ENCODE measurements around the gene LRPAP1. TPM values are rescaled to one million over a fixed set of nuclear protein-coding genes. Genes with fewer than 3 reads are reported as not detected.

The LRPAP1 gene
- total RNA-seq, 1 donor from 2014 or later = 92.2 TPM

DNA sequence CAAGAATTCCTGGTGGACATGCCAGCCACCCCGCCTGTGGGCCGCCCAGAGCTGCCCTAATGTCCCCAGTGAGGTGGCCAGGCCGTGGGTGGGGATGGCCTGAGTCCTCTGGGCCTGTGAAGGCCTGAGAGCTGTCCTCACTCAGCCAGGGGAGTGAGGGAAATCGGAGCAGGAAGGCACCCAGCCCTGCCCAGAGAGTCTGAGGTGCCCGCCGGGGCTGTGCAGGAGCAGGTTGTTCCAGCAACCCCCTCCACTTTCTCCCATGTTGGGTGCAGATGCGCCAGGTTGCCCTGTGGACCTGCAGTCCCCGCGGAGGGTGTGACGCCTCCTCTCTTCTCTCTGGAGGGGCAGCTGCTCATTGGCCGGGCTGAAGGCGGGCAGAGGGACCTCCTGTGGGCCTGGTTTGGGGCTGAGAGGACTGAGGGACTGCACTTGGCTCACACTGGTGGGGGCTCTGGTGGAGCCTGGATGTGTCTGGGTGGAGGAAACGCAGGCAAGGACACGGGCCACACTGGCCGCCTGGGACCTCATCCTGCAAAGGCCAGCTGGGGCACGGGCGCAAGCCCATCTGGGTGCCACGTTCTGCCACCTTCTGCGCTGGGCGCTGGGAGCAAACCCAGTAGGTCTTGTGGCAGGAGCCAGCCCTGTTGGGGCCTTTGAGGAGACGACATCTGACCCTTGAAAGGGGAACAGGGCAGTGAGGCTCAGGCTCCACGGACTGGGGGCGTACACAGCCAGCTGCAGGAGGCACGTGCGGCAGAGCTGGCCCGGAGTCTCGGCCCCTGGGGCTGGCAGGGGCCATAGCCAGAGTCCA is 55.1 kb downstream of the LRPAP1 start:
- Mint-ChIP-seq H3K4me1 (ENCODE audit: unreplicated experiment) (no peaks in the 10 kb centered on the region), H3K27me3 (ENCODE audit: unreplicated experiment) (peaks cover 3% of the 10 kb centered on the region), H3K36me3 (ENCODE audit: low read depth, unreplicated experiment) (no peaks in the 10 kb centered on the region), H3K27ac (ENCODE audit: unreplicated experiment) (no peak overlapping the region), H3K9me3 (ENCODE audit: unreplicated experiment) (no peaks in the 10 kb centered on the region), H3K4me3 (ENCODE audit: unreplicated experiment) (no peak overlapping the region)
- no peak for DNase-seq (ENCODE audit: low spot score)
- TF ChIP-seq, protein P1, sequence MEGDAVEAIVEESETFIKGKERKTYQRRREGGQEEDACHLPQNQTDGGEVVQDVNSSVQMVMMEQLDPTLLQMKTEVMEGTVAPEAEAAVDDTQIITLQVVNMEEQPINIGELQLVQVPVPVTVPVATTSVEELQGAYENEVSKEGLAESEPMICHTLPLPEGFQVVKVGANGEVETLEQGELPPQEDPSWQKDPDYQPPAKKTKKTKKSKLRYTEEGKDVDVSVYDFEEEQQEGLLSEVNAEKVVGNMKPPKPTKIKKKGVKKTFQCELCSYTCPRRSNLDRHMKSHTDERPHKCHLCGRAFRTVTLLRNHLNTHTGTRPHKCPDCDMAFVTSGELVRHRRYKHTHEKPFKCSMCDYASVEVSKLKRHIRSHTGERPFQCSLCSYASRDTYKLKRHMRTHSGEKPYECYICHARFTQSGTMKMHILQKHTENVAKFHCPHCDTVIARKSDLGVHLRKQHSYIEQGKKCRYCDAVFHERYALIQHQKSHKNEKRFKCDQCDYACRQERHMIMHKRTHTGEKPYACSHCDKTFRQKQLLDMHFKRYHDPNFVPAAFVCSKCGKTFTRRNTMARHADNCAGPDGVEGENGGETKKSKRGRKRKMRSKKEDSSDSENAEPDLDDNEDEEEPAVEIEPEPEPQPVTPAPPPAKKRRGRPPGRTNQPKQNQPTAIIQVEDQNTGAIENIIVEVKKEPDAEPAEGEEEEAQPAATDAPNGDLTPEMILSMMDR (IDR thresholded peaks at IDR 0.05; ENCODE audit: unreplicated experiment) = no peak

DNA sequence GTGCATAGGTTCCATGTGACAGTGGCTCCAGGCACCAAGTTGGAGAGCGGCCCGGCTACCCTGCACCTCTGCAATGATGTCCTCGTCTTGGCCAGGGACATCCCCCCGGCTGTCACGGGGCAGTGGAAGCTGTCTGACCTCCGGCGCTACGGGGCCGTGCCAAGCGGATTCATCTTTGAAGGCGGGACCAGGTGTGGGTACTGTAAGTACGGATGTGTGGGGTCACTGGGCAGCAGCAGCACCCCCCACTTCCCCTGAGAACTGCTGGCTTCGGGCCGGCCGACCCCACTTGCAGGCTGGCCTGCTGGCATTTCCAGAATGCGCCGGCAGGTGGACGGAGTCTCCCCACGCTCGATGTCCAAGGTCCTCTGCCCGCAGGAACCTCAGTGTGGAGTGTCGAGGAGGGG is 55.9 kb downstream of the LRPAP1 start:
- Mint-ChIP-seq H3K9me3 (ENCODE audit: unreplicated experiment) (no peaks in the 10 kb centered on the region), H3K4me1 (ENCODE audit: unreplicated experiment) (no peaks in the 10 kb centered on the region), H3K27me3 (ENCODE audit: unreplicated experiment) (no peaks in the 10 kb centered on the region), H3K4me3 (ENCODE audit: unreplicated experiment) (no peak overlapping the region), H3K27ac (ENCODE audit: unreplicated experiment) (no peak overlapping the region), H3K36me3 (ENCODE audit: low read depth, unreplicated experiment) (no peaks in the 10 kb centered on the region)
- TF ChIP-seq, protein P1 (IDR thresholded peaks at IDR 0.05; ENCODE audit: unreplicated experiment) = no peak
- DNase-seq (ENCODE audit: low spot score) = no peak

DNA sequence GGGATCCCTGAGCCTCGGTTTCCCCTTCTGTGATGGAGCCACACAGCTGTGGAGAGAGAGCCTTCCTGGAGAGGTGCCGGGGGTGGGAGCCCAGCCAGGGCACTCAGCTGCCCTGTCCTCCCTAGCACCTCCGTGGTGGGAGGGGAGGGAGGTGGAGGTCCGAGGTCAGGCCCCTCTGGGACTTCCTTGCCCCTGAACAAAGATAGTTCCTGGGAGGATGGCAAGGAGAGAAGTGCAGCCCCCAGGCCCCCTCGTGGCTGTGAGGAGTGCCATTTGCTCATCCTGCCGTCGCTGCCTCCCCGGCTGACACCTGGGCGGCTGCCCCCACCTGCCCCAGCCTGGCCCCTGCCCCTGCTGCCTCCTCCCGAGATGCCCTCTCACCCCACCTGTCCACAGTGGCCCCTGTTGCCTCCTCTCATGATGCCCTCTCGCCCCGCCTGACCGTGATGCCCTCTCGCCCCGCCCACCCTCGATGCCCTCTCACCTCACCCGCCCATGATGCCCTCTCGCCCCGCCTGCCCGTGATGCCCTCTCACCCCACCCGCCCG is 56.4 kb downstream of the LRPAP1 start:
- no peaks in the 10 kb centered on the region for H3K36me3 Mint-ChIP-seq (ENCODE audit: low read depth, unreplicated experiment)
- DNase-seq (ENCODE audit: low spot score) = no peak
- H3K27ac Mint-ChIP-seq (ENCODE audit: unreplicated experiment) = no peak overlapping the region
- H3K27me3 Mint-ChIP-seq (ENCODE audit: unreplicated experiment) = no peaks in the 10 kb centered on the region
- no peak overlapping the region for H3K4me3 Mint-ChIP-seq (ENCODE audit: unreplicated experiment)
- H3K9me3 Mint-ChIP-seq (ENCODE audit: unreplicated experiment) = no peaks in the 10 kb centered on the region
- no peaks in the 10 kb centered on the region for H3K4me1 Mint-ChIP-seq (ENCODE audit: unreplicated experiment)
- TF ChIP-seq, protein P1 (IDR thresholded peaks at IDR 0.05; ENCODE audit: unreplicated experiment) = no peak

DNA sequence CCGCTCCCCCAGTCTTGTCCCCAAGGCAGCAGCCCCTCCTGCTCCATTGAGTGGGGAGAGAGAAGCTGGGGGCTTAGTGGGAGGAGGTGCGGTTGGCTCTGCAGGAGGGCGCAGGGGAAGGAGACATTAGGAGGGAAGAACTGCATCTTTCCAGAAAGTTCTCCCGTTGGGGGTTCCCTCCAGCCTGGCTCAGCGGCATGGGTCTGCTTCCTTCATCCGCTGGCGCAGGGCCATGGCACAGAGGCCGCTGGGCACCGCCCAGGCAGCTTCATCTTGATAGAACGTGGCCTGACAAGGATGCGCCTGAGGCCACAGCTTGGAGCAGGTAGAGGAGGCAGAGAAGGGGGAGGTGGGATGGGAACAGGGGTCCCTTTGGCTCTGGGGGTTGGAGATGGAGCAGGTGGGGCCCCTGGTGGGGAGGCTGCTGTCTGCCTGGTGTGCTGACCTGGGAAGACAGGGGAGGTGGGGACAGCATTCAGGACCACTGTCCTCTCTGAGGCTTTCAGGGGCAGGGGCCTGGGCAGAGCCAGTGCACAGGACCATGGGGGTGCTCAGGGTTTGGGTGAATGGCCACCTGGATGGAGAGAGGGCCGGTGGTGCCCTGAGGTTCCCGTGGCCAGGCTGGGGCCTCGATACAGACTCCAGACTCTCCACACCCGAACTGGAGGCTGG is 57.0 kb downstream of the LRPAP1 start:
- DNase-seq (ENCODE audit: low spot score) = no peak
- Mint-ChIP-seq H3K4me1 (ENCODE audit: unreplicated experiment) (no peaks in the 10 kb centered on the region), H3K4me3 (ENCODE audit: unreplicated experiment) (no peak overlapping the region), H3K27ac (ENCODE audit: unreplicated experiment) (no peak overlapping the region), H3K27me3 (ENCODE audit: unreplicated experiment) (peaks cover 2% of the 10 kb centered on the region), H3K9me3 (ENCODE audit: unreplicated experiment) (no peaks in the 10 kb centered on the region), H3K36me3 (ENCODE audit: low read depth, unreplicated experiment) (no peaks in the 10 kb centered on the region)
- TF ChIP-seq, protein P1 (IDR thresholded peaks at IDR 0.05; ENCODE audit: unreplicated experiment) = no peak
